GM19099 (cell line): ENCODE measurements around the gene BBS2.

ENCODE experiments used
- POLR2A ChIP-seq: IDR thresholded peaks from 3 replicates; pipeline ENCODE4 v1.6.1; 2011; ENCODE audit warnings: low read depth; ENCODE audit not compliant: insufficient read length; ENCODE audit errors: extremely low read depth

Gene BBS2

DNA sequence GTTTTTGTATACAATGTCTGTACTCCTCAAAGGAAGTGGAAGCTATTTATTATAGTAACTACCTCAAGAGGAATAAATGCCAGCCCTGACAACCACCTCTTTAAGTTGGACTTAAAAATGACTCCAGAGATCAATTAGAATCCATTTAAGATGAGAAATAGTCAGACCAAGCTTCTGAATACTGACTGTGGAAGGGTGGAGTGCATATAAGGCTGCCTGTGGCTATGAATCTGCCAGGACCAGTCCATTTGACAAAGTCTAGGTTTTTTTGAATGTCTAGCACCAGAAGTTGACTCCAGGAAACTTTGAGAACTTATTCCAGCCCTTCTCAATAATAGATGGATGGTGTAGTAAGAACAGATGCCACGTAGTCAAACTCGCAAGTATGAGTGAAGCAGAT is 53.5 kb downstream of the BBS2 start:
- TF ChIP-seq POLR2A, result no peak

DNA sequence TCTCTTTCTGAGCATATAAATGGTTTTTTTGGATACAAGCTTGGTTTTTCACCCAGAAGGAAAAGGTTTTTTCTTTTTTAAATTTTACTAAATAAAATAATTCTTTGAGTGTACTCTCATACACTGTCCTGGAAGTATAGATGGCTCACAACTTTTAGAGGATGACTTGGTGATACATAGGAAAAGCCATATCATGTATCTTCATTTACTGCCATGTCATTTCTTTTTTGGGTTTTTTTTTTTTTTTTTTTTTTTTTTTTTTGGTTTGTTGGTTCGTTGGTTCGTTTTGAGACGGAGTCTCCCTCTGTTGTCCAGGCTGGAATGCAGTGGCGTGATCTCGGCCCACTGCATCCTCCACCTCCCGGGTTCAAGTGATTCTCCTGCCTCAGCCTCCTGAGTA is 56.7 kb downstream of the BBS2 start:
- TF ChIP-seq POLR2A, result no peak

DNA sequence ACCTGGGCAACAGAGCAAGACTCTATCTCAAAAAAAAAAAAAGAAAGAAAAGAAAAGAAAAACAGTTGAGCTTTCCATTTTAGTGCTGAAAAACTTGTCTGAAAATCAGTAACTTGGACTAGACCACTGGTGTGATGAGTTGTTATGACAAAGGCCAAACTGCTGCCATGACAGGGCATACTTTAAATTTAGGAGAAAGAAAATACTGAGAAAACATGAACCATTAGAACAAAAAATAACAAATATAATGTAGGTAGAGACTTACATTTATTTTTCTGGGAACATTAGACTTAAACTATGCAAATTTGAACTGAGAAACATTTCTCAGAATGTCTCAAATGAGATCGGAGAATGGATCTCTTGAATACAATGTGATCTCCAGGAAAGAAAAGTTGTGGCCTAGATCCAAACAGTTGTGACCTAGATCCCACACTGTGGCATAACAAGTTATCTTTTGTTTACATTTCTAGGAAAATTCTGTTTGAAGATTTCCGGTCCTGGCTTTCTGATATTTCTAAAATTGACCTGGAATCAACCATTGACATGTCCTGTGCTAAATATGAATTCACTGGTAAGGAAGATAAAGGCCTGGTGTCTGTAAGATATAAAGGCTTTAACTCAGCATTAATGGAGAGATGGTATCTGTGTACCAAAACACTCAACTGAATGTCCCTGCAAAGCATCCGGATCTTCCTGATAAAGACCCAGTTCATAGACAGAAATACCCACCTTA is 57.6 kb downstream of the BBS2 start:
- TF ChIP-seq POLR2A, result no peak

- TF ChIP-seq POLR2A, result no peak
Measured at GRCh38 chr16:56460101-56460500, 59.7 kb downstream of the BBS2 start.

DNA sequence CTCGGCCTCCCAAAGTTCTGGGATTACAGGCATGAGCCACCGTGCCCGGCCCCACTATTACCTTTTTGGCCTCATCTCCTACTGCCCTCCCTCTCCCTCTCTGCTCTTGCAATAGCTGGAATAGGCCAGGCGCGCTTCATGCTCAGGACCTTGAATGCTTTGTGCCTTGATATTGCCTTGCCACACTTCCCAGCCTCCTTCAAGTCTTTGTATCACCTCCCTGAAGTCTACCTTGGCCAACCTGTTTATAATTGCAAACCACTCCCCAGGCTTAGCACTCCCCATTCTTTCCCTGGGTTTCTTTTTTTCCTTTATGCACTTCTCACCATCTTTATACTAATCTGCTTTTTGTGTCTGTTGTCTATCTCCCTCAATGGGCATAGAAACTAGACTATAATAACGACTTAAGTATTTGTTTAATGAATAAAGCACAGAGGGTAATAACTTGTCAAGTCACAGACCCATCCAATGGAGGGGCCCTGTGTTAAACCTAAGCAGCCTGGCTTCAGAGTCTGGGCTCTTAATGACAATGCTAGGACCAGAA is 61.8 kb downstream of the BBS2 start:
- TF ChIP-seq POLR2A, result no peak

- no peak for TF ChIP-seq POLR2A
Measured at GRCh38 chr16:56451753-56452689, 67.8 kb downstream of the BBS2 start.

- peak; percentile 75 for TF ChIP-seq POLR2A
Measured at GRCh38 chr16:56450986-56451752, 68.7 kb downstream of the BBS2 start, which contains the start of the genes NUDT21 and OGFOD1. TSS of gene NUDT21 (minus strand) at chr16:56451332. CDS start at chr16:56451202, 130 bp downstream. TSS of gene OGFOD1 (plus strand) at chr16:56451554. CDS start at chr16:56451613, 59 bp downstream.

DNA sequence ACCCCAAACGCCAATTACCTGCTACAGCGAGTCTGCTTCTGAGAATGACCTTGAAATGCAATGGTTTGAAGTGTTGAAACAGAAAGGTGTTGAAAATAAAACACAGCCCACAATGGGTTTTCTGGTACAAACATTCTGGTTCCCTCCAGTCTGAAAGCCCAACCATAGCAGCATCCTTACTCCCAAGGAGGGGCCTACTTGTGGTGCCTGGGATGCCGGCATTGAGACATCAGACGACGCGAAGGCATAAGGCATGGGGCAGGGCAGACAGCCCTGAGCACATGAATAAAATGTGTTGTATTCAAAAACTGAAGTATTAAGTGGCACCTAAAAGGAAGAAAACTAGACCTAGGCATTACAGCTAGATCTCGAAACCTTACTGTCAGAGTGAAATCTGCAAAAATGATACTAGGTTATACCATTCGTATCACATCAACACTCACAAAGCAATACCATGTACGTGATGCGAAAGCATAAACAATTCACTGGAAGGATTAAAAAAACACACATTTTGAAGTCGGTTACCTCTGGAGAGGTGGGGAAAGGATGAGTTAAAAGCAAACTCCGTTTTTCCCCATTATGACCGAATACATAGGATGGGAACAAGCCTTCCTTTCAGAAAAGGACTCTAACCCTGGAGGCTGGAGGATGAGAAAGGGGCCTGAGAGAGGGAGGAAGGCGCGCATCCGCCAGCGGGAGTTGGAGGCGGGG is 69.4 kb downstream of the BBS2 start:
- TF ChIP-seq POLR2A, result no peak

DNA sequence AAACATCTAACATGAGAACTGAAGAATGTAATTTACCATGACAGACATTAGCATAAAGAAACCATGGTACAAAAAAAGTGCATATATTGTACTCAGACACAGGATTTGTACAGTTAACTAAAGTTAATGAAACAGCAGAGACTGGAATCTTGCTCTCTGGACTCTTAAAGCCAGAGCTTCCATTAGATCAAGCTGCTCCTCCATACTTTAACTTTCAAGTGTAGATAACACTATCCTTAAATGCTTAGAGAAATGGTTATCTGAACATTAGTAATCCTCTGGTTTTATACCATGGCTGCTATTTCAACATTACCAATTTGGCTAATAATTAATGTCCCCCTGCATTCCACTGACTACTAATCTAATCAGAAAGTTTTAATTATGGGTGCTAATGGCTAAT is 71.8 kb downstream of the BBS2 start:
- no peak for TF ChIP-seq POLR2A

DNA sequence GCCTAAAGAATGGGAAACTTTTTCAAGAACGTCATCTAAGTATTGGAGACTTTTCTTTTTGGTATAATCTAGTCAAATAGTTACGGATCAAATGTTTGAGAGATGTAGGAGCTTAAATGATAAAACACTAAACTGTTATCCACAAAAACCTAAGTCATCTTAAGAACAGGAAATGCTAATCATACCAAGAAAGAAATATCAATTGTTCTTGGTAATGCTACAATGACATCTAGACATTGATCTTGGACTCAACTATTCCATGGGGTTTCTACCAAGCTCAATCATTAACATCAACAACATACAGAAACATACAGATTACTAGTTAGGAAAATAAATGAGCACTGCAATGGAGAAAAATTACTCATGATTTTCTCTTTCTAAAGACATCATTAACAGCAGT is 72.5 kb downstream of the BBS2 start:
- TF ChIP-seq POLR2A, result no peak

DNA sequence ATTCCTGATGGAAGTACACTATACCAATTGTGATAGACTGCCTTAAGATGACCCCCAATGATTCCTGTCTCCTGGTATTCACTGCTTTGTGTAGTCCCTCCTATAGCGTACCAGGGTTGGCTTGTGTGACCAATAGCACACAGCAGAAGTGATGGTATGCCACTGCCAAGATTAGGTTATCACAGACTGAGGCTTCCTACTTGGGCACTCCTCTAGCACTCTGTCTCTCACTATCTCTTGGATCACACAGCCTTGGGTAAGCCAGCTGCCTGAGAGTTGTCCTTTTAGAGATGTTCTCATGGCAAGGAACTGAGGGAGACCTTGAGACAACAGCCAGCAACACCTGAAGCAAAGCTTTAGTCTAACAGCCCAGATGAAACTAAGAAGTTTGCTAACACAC is 81.8 kb downstream of the BBS2 start:
- no peak for TF ChIP-seq POLR2A

GRCh38 chr16:56436258-56436657 is 83.6 kb downstream of the BBS2 start:
- no peak for TF ChIP-seq POLR2A
